ENCODE data around the gene CMIP. TPM values are rescaled to one million over a fixed set of nuclear protein-coding genes. Genes with fewer than 3 reads are reported as not detected.

The CMIP gene
- total RNA-seq, 2 donors from 2014 or later, result 7.7 to 19.2 TPM

DNA sequence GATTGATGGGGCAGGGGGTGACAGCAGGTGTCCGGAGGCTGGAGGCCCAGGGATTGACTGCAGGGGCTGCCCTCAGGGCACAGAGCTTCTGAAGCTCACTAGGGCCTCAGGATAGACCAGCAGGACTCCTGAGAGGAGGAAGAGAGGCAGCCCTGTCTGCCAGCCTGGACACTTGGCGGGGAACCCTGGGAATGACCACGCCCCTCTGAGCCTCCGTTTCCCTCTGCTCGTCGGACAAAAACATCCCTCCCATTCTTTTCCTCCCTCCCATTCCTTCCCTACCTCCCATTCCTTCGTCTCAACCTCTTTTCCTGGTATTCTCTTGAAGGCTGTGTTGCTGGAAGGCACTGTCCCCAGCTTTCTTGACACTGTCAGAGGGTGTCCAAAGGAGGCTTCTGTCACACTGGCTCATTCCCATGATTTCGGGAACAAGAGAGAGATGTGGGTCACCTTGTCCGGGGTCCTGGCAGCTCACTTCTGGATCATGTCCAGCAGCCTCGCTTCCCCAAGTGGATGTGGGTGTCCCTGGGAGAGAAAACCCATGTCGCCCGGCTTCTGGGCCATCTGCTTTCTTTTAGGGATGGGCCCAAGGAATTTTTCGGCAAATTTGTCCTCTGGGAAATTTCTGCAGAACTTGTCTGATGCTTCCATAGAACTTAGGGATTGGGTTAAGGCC, 145.5 kb downstream of the CMIP start:
- Histone ChIP-seq H3K9me3 (no peaks in the 10 kb centered on the region), H3K4me3 (no peak overlapping the region), H3K4me1 (no peaks in the 10 kb centered on the region), H3K36me3 (no peaks in the 10 kb centered on the region), H3K27me3 (no peaks in the 10 kb centered on the region), H3K27ac (no peak overlapping the region)
- TF ChIP-seq, protein P1, sequence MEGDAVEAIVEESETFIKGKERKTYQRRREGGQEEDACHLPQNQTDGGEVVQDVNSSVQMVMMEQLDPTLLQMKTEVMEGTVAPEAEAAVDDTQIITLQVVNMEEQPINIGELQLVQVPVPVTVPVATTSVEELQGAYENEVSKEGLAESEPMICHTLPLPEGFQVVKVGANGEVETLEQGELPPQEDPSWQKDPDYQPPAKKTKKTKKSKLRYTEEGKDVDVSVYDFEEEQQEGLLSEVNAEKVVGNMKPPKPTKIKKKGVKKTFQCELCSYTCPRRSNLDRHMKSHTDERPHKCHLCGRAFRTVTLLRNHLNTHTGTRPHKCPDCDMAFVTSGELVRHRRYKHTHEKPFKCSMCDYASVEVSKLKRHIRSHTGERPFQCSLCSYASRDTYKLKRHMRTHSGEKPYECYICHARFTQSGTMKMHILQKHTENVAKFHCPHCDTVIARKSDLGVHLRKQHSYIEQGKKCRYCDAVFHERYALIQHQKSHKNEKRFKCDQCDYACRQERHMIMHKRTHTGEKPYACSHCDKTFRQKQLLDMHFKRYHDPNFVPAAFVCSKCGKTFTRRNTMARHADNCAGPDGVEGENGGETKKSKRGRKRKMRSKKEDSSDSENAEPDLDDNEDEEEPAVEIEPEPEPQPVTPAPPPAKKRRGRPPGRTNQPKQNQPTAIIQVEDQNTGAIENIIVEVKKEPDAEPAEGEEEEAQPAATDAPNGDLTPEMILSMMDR (IDR thresholded peaks at IDR 0.05), result no peak
- no peak for DNase-seq (ENCODE audit: low spot score)

DNA sequence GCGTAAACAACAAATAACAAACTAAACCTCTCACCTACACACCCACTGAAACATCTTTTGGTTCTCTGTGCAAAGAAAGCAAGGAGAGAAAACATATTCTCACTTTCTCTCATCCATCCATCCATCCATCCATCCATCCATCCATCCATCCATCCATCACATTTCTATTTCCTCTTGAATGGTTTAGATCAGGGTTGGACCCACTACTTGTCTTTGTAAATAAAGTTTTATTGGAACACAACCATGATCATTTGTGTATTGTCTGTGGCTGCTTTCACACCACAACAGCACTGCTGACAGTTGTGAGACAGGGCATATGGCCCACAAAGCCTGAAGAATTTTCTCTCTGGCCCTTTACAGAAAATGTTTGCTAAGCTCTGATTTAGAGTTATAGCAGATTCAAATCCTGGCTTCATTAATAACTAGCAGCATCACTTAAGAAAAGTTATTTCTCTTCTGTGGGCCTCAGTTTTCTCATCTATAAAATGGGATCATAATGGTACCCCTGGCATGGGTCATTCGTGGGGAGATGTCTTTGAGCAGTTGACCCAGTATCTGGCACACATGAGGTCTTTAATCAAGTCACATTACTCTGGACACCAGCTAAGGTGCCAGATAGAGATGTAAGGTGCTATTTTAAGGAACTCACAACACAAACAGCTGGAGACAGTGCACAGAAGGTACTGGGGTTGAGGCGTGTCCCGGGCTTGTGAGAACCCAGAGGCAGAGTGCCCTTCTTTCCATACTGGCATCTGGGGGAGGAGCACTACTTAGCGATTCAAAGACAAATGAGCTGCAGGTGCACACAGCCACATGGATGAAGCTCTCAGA, 146.3 kb downstream of the CMIP start:
- DNase-seq (ENCODE audit: low spot score), result no peak
- TF ChIP-seq, protein P1 (IDR thresholded peaks at IDR 0.05), result no peak
- H3K4me3 ChIP-seq, result no peak overlapping the region
- no peaks in the 10 kb centered on the region for H3K9me3 ChIP-seq
- H3K36me3 ChIP-seq, result no peaks in the 10 kb centered on the region
- no peak overlapping the region for H3K27ac ChIP-seq
- no peaks in the 10 kb centered on the region for H3K27me3 ChIP-seq
- H3K4me1 ChIP-seq, result no peaks in the 10 kb centered on the region

DNA sequence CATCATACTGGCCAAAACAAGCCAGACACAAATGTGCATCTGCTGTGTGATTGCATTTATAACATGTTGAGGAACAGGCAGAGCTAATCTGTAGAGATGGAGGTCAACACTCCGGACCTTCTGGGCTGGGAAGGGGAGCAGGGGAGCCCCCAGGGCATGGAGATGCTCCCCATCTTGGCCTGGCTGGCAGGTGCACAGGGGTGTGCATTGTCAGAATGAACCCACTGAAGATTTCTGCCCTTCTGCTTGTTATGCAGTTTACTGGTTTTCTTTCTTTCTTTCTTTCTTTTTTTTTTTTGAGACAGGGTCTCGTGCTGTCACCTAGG, 146.9 kb downstream of the CMIP start:
- Histone ChIP-seq H3K27ac (no peak overlapping the region), H3K27me3 (no peaks in the 10 kb centered on the region), H3K36me3 (no peaks in the 10 kb centered on the region), H3K4me1 (no peaks in the 10 kb centered on the region), H3K9me3 (no peaks in the 10 kb centered on the region), H3K4me3 (no peak overlapping the region)
- DNase-seq (ENCODE audit: low spot score), result no peak
- TF ChIP-seq, protein P1 (IDR thresholded peaks at IDR 0.05), result no peak

DNA sequence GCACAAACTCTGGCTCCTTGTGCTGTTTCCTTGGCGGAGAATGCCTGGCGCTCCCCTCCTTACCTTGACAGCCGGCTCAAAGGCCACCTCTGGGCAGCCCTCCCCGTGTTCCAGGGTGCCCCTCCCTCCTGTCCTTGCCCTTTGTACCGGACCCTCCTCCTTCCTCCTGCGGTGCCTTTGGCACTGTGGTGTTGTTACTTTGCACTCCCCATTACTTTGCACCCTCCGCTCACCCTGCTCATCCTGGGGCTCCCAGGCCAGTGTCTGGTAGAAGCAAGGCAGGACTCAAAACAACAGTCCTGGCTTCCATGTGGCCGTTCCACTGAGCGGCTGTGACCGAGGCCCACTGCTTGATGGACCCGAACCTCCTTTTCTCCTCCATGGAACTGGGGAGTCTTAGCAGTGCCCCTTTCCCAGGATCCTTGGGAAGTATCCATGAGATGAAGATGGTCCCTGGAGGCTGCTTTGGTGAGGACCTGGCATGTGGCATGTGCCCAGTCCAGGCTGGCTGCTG, 147.8 kb downstream of the CMIP start:
- H3K27ac ChIP-seq, result no peak overlapping the region
- no peak for DNase-seq (ENCODE audit: low spot score)
- TF ChIP-seq, protein P1 (IDR thresholded peaks at IDR 0.05), result no peak
- no peaks in the 10 kb centered on the region for H3K9me3 ChIP-seq
- no peaks in the 10 kb centered on the region for H3K4me1 ChIP-seq
- H3K27me3 ChIP-seq, result no peaks in the 10 kb centered on the region
- no peak overlapping the region for H3K4me3 ChIP-seq
- H3K36me3 ChIP-seq, result no peaks in the 10 kb centered on the region

DNA sequence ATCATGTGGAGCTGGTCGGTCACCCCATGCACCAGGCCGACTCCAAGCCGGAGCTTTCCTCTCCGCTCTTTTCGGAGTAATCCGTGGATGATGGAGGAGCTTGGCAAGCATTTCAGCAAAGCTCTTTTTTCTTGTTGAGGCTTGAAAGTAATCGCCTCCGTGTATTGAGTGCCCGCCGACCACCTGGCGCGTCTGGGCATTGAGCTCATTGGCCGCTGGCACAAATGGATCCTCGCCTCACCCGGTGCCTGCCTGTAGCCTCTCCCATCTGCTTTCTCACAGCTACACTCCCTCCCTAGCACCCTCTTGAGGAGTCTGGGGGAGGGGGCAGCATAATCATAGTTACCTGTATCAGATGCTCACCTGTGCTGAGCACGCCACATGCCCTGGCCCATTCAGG, 148.9 kb downstream of the CMIP start:
- H3K27me3 ChIP-seq, result no peaks in the 10 kb centered on the region
- H3K36me3 ChIP-seq, result no peaks in the 10 kb centered on the region
- DNase-seq (ENCODE audit: low spot score), result no peak
- no peak overlapping the region for H3K27ac ChIP-seq
- no peaks in the 10 kb centered on the region for H3K9me3 ChIP-seq
- TF ChIP-seq, protein P1 (IDR thresholded peaks at IDR 0.05), result no peak
- H3K4me3 ChIP-seq, result no peak overlapping the region
- H3K4me1 ChIP-seq, result no peaks in the 10 kb centered on the region

All from right atrium auricular region (tissue), 2 donors.